Uterus (tissue), 4 donors: Measurements from ENCODE around the gene FADD. TPM values are rescaled to one million over a fixed set of nuclear protein-coding genes. Genes with fewer than 3 reads are reported as not detected.
"Not testable (repeated sequence)": the region's sequence is repeated elsewhere in the genome, so short reads cannot be mapped to it uniquely, and the experiment has no call there.

Experiments
- DNase-seq, 2 donors: peaks; one replicate each; pipeline ENCODE4 v3.0.0-alpha.2; 2019 to 2020
- H3K27ac ChIP-seq, 2 donors: fragments of 200-600 bp; sonication (generic); 1 replicate in 1 of 2; 2 replicates in 1 of 2; pipeline ENCODE4 v1.5.1; 2016 to 2018
- H3K27me3 ChIP-seq, 2 donors: fragments of 200-600 bp; sonication (generic); one replicate each; pipeline ENCODE4 v1.5.1; 2018 to 2019; ENCODE audit warnings: control low read depth in 1 of 2
- H3K36me3 ChIP-seq, 2 donors: fragments of 200-600 bp; sonication (generic); one replicate each; pipeline ENCODE4 v1.5.1; 2019; ENCODE audit warnings: control low read depth in 1 of 2
- H3K4me1 ChIP-seq, 2 donors: fragments of 200-600 bp; sonication (generic); one replicate each; pipeline ENCODE4 v1.5.1; 2018 to 2019; ENCODE audit warnings: control low read depth in 1 of 2
- H3K4me3 ChIP-seq, 2 donors: fragments of 200-600 bp; sonication (generic); 1 replicate in 1 of 2; 2 replicates in 1 of 2; pipeline ENCODE4 v1.5.1; 2018 to 2019; ENCODE audit warnings: mild to moderate bottlenecking in 1 of 2
- H3K9me3 ChIP-seq, 2 donors: fragments of 200-600 bp; sonication (generic); one replicate each; pipeline ENCODE4 v1.5.1; 2019; ENCODE audit warnings: control low read depth in 1 of 2
- CTCF ChIP-seq, 4 experiments: fragments of 200-600 bp in 2 of 4; fragments of 450-650 bp in 2 of 4; sonication (generic) in 2 of 4; IDR thresholded peaks; one replicate each; pipeline ENCODE4 v1.5.1; 2016 to 2019; ENCODE audit warnings: antibody characterized with exemption in 4 of 4, mild to moderate bottlenecking in 2 of 4, moderate library complexity in 1 of 4
- POLR2A ChIP-seq, 2 donors: fragments of 450-650 bp; IDR thresholded peaks; one replicate each; pipeline ENCODE4 v1.6.1; 2016; ENCODE audit warnings: antibody characterized with exemption in 2 of 2, mild to moderate bottlenecking in 1 of 2, moderate library complexity in 1 of 2
- intact Hi-C: fragments of 100-400 bp; cut with DNase I; formaldehyde crosslinking; loops from one replicate; pipeline ENCODE4 v1.15.1; 2023; ENCODE audit warnings: low total_unique reads
- total RNA-seq, 4 donors: library from RNA; depleted of rRNA in 3 of 4; stranded (reverse); fragments of >200 nt in 3 of 4; gene quantifications; one replicate each; pipeline versions ENCODE4 v1.1.0 to v1.2.4, GENCODE V29; 2014 to 2023
- donor health status: DM: yes; HTN: yes; CAD: no.

The FADD gene
- total RNA-seq, 4 donors from 2014 or later, result 11.5 to 34.6 (median 19.2) TPM

GRCh38 chr11:70209391-70209912 is 6.4 kb downstream of the FADD start:
- Histone ChIP-seq H3K9me3 (no peaks in the 10 kb centered on the region), H3K4me3 (no peak overlapping the region), H3K27ac (no peak overlapping the region), H3K27me3 (no peaks in the 10 kb centered on the region), H3K4me1 (peaks cover 0 to 8% of the 10 kb centered on the region in 2 donors), H3K36me3 (no peaks in the 10 kb centered on the region)
- intact Hi-C loops, result no loop called here
- TF ChIP-seq POLR2A (IDR thresholded peaks at IDR 0.05), result no peak
- no peak for TF ChIP-seq CTCF (IDR thresholded peaks at IDR 0.05)
- DNase-seq, result no peak

DNA sequence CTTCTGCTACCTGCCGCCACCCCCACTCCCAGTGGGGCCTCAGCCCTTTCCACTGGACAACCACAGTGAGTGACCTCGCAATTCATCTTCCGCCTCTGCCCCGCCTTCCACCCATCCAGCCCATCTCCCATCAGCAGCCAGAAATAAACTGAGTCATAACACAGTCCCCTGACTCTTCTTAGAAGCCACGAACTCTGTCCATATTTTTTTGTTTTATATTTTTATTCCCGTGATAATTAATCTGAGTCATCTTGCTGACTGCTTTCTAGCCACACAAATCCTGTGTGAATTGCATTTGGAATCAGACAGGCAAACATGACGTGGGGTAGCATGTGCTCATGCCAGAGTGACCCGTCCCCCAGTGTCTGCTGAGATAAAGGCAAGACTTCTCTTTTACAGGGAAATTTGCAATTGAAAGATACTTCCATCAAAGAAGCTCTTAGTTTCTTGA is 7.0 kb downstream of the FADD start:
- no peaks in the 10 kb centered on the region for H3K27me3 ChIP-seq
- H3K4me1 ChIP-seq, result peaks cover 0 to 1% of the 10 kb centered on the region in 2 donors
- H3K36me3 ChIP-seq, result no peaks in the 10 kb centered on the region
- no peaks in the 10 kb centered on the region for H3K9me3 ChIP-seq
- no peak for DNase-seq
- no peak overlapping the region for H3K4me3 ChIP-seq
- intact Hi-C loops, result no loop called here
- TF ChIP-seq POLR2A (IDR thresholded peaks at IDR 0.05), result no peak
- no peak for TF ChIP-seq CTCF (IDR thresholded peaks at IDR 0.05)
- H3K27ac ChIP-seq, result peak overlapping the region in 1 of 2 donors; percentile 5

GRCh38 chr11:70210530-70210929 is 7.4 kb downstream of the FADD start:
- H3K27ac ChIP-seq, result no peak overlapping the region
- H3K9me3 ChIP-seq, result no peaks in the 10 kb centered on the region
- H3K4me3 ChIP-seq, result no peak overlapping the region
- DNase-seq, result no peak
- no peaks in the 10 kb centered on the region for H3K4me1 ChIP-seq
- no peaks in the 10 kb centered on the region for H3K36me3 ChIP-seq
- intact Hi-C loops, result no loop called here
- no peaks in the 10 kb centered on the region for H3K27me3 ChIP-seq
- no peak for TF ChIP-seq POLR2A (IDR thresholded peaks at IDR 0.05)
- TF ChIP-seq CTCF (IDR thresholded peaks at IDR 0.05), result no peak

DNA sequence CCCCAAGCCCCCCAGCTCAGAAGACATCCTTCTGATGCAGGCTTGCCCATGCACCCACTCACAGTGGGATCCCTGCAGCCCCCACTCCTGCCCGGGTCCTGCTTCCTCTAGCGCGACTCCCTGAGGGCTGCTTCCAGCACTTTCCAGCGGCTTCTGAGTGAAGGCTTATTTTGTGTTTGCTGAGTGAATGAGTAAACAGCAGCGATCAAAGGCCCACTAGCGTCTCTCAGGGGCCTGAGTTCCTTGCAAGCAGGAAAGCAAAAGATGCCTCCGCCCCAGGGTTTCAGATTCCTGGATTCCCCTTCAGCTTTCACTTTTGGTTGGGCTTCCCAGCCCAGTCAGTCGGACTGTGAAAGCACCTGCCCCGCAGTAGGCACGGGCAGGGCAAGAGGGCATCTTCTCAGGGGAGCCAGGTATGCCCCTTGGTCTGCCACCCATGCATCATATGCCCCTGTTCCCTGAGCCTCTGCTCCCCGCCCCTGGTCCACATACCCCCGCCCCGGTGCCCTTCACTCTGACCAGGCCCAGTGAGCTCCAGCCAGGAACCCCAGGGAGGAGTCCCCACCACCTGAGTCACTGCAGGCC is 9.2 kb downstream of the FADD start:
- Histone ChIP-seq H3K9me3 (no peaks in the 10 kb centered on the region), H3K4me3 (no peak overlapping the region), H3K27ac (no peak overlapping the region), H3K27me3 (no peaks in the 10 kb centered on the region), H3K4me1 (no peaks in the 10 kb centered on the region), H3K36me3 (no peaks in the 10 kb centered on the region)
- DNase-seq, result no peak
- intact Hi-C loops, result no loop called here
- TF ChIP-seq POLR2A (IDR thresholded peaks at IDR 0.05) (no peak), CTCF (IDR thresholded peaks at IDR 0.05) (no peak)

GRCh38 chr11:70217388-70217787 is 14.3 kb downstream of the FADD start:
- H3K36me3 ChIP-seq, H3K4me3 ChIP-seq, H3K9me3 ChIP-seq, H3K27me3 ChIP-seq, H3K4me1 ChIP-seq, H3K27ac ChIP-seq, DNase-seq, intact Hi-C loops: not testable (repeated sequence)

- H3K9me3 ChIP-seq, H3K36me3 ChIP-seq, H3K4me3 ChIP-seq, intact Hi-C loops, H3K4me1 ChIP-seq, H3K27ac ChIP-seq, DNase-seq, H3K27me3 ChIP-seq: not testable (repeated sequence)
Measured at GRCh38 chr11:70218076-70218475, 15.0 kb downstream of the FADD start.
